Fibroblast of the conjunctiva (primary cell): Measurements from ENCODE around the gene COLEC12.

Experiments used
- DNase-seq: peaks from one replicate; pipeline ENCODE4 v3.0.0-alpha.2; 2010; ENCODE audit warnings: low read depth

Gene COLEC12

DNA sequence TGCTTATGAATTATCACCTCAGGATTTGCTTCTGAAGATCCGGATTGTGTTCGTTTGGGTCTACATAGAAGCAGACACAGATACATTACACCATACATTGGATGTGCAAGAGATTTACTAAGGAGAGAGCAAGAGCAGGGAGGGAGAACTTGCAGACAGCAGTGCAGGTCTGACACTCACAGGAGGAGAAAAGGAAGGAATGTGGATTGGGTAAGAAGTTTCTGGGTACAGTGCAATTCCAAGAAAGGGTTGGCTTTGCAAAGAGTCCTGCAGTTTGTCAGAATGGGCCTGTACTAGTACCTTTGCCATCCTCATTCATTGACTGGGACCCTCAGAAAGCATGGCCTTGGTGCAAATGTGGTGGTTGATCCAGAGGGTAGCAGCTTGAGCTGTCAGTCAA is 227.9 kb downstream of the COLEC12 start:
- DNase-seq, result no peak

DNA sequence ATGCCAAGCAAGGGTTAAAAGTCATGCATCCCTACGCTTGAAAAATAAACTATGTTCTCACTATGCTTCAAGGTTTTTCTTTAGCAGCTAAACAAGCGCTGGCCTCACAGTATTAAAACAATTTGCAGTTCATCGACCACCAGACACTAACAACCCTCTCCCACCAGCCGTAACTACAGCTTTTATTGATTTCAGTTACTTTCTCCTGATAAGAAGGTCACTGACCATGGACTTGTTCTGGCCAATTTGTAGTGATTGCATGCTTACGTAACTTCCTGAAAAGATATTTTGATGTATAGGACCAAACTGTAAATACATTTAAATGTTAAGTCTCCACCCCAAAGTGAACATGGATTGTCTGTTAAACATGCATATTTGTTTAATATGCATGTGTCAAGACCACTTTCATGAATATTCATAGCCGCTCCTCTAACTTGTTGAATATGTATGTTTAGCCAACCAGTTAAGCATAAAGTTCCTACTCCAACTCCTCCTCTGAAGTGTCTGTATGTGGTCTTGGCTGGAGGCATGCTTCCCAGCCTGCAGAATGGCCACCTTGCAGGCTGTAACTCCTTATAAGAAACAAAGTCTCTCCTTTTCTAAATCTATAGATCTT is 230.9 kb downstream of the COLEC12 start:
- no peak for DNase-seq

DNA sequence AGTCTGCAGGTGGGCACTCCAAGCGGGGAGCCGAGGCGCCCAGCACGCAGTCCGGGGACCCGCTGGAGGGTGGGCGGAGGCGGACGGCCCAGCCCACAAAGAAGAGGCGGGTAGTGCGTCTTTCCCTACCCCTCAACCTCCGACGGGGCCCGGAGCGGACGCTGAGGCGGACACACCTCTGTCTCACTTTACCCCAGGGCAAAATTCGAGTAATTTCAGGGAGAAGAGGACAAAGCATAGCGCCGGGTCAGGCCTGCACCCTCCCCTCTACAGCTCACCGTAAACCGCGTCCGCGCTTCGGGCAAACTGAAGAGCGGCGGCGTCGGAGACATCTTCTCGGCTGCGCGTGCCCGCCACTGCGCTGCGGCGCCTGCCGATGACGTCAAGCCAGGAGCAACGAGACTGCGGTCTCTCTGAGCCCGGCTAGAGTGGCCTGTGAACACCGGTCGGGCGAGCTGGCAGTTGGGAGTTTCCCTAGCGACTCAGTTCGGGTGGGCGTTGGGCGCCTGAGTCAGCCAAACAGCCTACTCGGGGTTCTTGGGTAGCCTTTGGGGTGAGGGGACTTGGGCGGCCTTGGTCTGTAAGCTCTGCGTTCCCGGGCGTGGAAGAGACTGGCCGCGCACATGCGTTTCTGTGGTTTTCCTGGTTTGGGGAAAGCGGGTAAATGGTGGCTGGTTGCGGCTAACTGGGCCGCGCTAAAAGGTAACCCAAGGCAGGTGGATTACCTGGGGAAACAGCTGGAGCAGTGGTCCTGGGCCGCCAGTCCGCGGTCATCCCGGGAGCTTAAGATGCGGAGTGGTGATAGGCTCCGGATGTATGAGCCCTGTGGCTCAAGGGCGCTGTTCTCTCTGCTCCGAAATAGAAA is 232.6 kb downstream of the COLEC12 start, which contains the start of gene THOC1:
Gene THOC1, minus strand, starts transcription at position 360 of the 865 bp plus-strand sequence. Its CDS starts 28 bp downstream, at position 332.
- DNase-seq, result peak; percentile 85

GRCh38 chr18:267380-267687 is 233.2 kb downstream of the COLEC12 start:
- DNase-seq, result no peak
